Astrocyte of the hippocampus (primary cell): ENCODE results near the gene TAGAP.
"Not testable (repeated sequence)": the region's sequence is repeated elsewhere in the genome, so short reads cannot be mapped to it uniquely, and the experiment has no call there.

Source experiments
- DNase-seq: peaks from one replicate; pipeline ENCODE4 v3.0.0; 2011; ENCODE audit warnings: low read depth, low spot score

TAGAP gene

DNA sequence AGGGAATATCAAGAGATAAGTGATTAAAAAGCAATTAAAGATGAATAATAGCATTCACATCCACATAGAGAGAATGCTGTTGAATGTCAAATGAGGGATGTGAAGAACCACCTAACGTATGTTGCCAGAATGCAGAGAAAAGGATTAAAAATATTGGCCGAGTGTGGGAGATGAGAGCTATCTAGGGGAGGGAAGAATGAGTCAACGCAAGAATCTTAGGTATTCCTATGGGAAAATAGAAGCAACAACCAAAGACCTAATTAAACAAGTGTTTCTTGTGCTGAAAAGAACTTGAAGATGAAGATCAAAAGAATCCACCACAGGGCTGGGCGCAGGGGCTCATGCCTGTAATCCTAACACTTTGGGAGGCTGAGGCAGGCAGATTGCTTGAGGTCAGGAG, 32.6 kb downstream of the TAGAP start:
- DNase-seq = peak; percentile 72

DNA sequence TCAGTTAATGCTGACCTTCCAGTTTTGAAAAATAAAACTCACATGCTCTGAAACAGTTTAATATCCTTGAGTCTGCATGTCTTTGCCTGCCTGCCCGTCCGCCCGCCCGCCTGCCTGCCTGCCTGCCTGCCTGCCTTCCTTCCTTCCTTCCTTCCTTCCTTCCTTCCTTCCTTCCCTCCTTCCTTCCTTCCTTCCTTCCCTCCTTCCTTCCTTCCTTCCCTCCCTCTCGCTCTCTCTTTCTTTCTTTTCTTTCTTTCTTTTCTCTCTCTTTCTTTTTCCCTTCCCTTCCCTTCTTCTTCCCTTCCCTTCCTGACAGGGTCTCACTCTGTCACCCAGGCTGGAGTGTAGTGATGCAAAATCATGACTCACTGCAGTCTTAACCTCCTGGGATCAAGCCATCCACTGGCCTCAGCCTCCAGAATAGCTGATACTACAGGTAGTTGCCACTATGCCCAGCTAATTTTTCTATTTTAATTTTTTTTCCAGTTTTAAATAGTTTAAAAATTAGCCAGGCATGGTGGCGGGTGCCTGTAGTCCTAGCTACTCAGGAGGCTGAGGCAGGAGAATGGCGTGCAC, 34.7 kb downstream of the TAGAP start:
- peak; percentile 26 for DNase-seq

- DNase-seq = peak; percentile 38
Measured at GRCh38 chr6:159008656-159009288, 36.0 kb downstream of the TAGAP start.

DNA sequence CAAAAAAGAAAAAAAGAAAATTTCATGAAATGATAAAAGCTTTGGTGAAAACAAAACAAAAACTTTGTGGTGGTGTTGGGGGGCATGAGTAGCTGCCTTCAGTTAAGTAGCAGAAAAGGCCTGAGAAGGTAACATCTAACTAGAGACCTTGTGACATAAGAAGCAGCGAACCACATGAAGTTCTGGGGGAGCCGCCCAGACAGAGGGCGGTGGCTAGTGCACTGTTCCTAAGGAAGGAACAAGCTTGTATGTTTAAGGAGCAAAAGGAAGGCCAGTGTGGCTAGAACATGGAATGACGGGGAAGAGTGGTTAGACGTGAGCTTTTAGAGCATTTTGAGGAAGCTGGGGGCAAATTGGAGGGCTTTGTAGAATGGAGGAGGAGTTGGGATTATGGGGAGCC, 37.3 kb downstream of the TAGAP start:
- DNase-seq = no peak

- DNase-seq = no peak
Measured at GRCh38 chr6:159005436-159005835, 39.4 kb downstream of the TAGAP start.

DNA sequence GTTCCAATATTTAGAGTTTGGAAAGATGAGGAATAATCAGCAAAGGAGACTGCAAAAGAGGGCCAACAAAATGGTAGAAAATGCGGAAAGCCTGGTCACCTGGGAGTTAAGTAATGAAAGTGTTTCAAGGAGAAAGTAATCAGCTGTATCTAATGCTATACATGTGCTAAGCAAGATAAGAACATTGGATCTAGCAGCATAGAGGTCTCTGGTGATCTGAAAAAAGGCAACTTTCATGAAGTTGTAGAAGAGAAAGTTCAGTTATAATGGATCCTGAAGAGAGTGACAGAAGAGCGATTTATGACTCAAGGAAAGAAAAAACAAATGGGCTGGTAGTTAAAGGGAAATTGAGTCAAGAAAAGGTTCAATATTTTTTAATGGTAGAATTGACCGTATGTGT, 40.2 kb downstream of the TAGAP start:
- no peak for DNase-seq

- DNase-seq = peak; percentile 32
Measured at GRCh38 chr6:159002432-159003155, 42.2 kb downstream of the TAGAP start.

DNA sequence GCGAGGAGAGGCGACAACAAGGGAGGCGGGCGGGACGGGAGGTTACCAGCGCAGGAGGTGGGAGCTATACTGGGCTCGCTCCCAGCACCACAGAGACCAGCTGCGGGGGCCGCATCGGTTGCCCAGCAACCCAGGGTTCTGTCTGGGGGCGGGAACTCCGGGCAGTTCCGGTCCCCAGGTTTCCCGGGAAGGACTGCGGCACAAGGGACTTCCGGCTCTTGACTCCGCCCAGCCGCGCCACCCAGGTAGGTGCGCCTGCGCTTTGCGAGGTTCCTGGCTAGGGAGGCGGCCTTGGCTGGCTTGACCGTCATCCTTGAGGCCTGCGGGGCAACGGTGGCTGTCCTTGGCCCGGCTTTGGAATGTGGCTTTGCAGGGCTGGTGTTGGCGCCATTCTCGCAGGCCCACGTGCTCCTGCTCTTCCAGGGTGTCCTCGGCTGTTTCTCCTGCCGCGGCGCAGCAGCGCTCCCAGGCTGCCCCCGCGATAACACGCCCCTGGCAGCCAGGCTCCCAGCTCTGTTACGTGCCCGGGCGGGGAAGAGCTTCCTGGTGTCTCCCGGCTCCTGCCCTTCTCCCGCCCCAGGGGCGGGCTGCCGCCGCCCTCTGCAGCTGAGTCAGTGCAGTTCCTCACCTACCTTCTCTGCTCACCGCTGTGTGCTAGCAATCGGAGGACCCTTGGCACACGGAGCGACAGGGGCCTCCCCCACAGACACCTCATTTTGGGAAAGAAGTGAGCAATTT, 45.0 kb downstream of the TAGAP start, which contains the start of gene RSPH3:
RSPH3 (minus strand) TSS at position 537 of the 738 bp plus-strand sequence. CDS start 652 bp downstream, outside the sequence.
- peak; percentile 98 for DNase-seq

GRCh38 chr6:158999154-158999665, 45.6 kb downstream of the TAGAP start:
- no peak for DNase-seq

GRCh38 chr6:158996856-158997255, 47.9 kb downstream of the TAGAP start:
- no peak for DNase-seq

GRCh38 chr6:158993639-158994038, 51.2 kb downstream of the TAGAP start:
- DNase-seq = no peak

DNA sequence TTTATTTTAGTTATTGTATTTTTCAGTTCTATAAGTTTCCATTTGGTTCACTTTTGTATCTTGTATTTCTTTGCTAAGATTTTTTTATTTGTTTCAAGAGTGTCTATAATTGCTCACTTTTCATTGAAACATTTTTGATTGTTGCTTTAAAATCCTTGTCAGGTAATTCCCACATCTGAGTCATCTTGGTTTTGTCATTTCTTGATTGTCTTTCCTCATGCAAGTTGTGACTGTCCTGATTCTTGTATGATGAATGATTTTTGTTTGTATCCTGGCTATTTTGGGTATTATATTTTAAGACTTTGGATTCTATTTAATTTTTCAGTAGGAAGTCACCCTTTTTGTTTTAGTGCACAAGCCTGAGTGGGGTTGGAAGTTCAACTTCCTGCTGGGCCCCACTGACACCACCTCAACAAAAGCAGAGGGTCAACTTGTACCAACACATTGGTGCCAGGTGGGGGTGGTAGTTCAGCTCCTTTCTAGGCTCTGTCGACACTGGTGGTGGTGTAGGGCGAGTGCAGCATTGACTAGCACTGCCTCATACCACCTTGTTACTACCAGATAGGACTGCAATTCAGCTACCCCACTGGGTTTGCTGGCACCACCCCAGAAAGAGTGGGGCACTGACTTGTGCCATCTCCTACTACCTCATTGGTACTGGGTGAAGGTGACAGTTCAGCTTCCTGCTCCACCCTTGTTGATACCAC, 53.6 kb downstream of the TAGAP start:
- no peak for DNase-seq

DNA sequence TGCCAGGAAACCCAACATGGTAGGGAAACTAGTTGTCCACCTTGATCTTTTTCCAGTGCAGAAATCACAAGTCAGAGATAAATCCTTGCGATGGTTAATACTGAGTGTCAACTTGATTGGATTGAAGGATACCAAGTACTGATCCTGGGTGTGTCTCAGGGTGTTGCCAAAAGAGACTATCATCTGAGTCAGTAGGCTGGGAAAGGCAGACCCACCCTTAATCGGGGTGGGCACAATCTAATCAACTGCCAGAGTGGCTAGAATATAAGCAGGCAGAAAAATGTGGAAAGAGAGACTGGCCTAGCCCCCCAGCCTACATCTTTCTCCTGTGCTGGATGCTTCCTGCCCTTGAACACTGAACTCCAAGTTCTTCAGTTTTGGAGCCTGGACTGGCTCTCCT, 55.1 kb downstream of the TAGAP start:
- DNase-seq = not testable (repeated sequence)

DNA sequence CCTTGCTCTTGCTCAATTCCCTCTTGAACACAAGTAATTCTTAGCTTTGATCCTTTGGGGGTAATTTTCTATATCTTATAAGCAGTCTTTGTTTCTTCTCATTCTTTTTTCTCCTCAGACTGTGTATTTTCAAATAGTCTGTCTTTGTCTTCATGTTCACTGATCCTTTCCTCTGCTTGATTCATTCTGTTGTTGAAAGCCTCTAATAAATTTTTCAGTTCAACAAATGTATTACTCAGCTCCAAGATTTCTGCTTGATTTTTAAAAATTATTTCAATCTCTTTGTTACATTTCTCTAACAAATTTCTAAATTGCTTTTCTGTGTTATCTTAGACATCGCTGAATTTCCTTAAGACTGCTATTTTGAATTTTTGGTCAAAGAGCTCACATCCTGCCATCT, 56.3 kb downstream of the TAGAP start:
- no peak for DNase-seq

- no peak for DNase-seq
Measured at GRCh38 chr6:158987657-158988056, 57.1 kb downstream of the TAGAP start.
